CD4-positive, alpha-beta T cell treated with Interleukin-4 for 1 hour (primary cell): ENCODE data around the gene KCNJ4.

Experiments used
- DNase-seq, 2 donors: peaks; one replicate each; pipeline ENCODE4 v3.0.0-alpha.2; 2020 to 2022

The KCNJ4 gene

GRCh38 chr22:38451404-38451803 is 3.6 kb downstream of the KCNJ4 start:
- DNase-seq: no peak

GRCh38 chr22:38450234-38450797 is 4.7 kb downstream of the KCNJ4 start:
- no peak for DNase-seq

- DNase-seq: no peak
Observed at GRCh38 chr22:38449776-38450175, 5.2 kb downstream of the KCNJ4 start.

GRCh38 chr22:38448945-38449745 is 5.9 kb downstream of the KCNJ4 start:
- DNase-seq: no peak

- DNase-seq: no peak
Observed at GRCh38 chr22:38446018-38446601, 8.9 kb downstream of the KCNJ4 start.

GRCh38 chr22:38444783-38445182 is 10.2 kb downstream of the KCNJ4 start:
- DNase-seq: no peak

- DNase-seq: no peak
Observed at GRCh38 chr22:38443628-38444521, 11.1 kb downstream of the KCNJ4 start.

GRCh38 chr22:38442967-38443627 is 11.9 kb downstream of the KCNJ4 start:
- no peak for DNase-seq

GRCh38 chr22:38441620-38442287 is 13.2 kb downstream of the KCNJ4 start:
- DNase-seq: no peak

GRCh38 chr22:38440747-38441350 is 14.2 kb downstream of the KCNJ4 start:
- no peak for DNase-seq

- DNase-seq: no peak
Observed at GRCh38 chr22:38437416-38437815, 17.6 kb downstream of the KCNJ4 start.

GRCh38 chr22:38436629-38437395 is 18.2 kb downstream of the KCNJ4 start:
- DNase-seq: no peak

GRCh38 chr22:38435965-38436364 is 19.0 kb downstream of the KCNJ4 start:
- no peak for DNase-seq

- DNase-seq: no peak
Observed at GRCh38 chr22:38435010-38435409, 20.0 kb downstream of the KCNJ4 start.

GRCh38 chr22:38433871-38434270 is 21.1 kb downstream of the KCNJ4 start:
- DNase-seq: no peak

GRCh38 chr22:38432264-38432663 is 22.7 kb downstream of the KCNJ4 start:
- DNase-seq: no peak

GRCh38 chr22:38431266-38432010 is 23.6 kb downstream of the KCNJ4 start:
- DNase-seq: no peak

- DNase-seq: no peak
Observed at GRCh38 chr22:38429499-38430068, 25.4 kb downstream of the KCNJ4 start.

GRCh38 chr22:38428714-38429113 is 26.3 kb downstream of the KCNJ4 start:
- DNase-seq: no peak

- no peak for DNase-seq
Observed at GRCh38 chr22:38427940-38428339, 27.1 kb downstream of the KCNJ4 start.
